Measurements from ENCODE around the gene MRGPRX4.
"Not testable (repeated sequence)": the region's sequence is repeated elsewhere in the genome, so short reads cannot be mapped to it uniquely, and the experiment has no call there.

The MRGPRX4 gene

GRCh38 chr11:18172666-18173065, at the start of gene MRGPRX4:
TSS of gene MRGPRX4 (plus strand) at chr11:18172837. CDS start at chr11:18173257, 420 bp downstream.
- no peak within 1 kb of the TSS for H3K4me3 ChIP-seq (ENCODE audit: control insufficient read depth, low read depth, low read length)
- no peak for DNase-seq (ENCODE audit: low read depth)
- no peak for TF ChIP-seq CTCF (IDR thresholded peaks at IDR 0.05; ENCODE audit: control insufficient read depth, insufficient read depth, low read depth, low read length, missing control alignments)

- DNase-seq (ENCODE audit: low read depth); H3K4me3 ChIP-seq (ENCODE audit: control insufficient read depth, low read depth, low read length): not testable (repeated sequence)
These were observed 41.5 kb upstream of the MRGPRX4 start for GRCh38 chr11:18131115-18131514.

GRCh38 chr11:18132341-18132740, 40.3 kb upstream of the MRGPRX4 start, which contains the start of gene MRGPRX3:
TSS of gene MRGPRX3 (plus strand) at chr11:18132571. CDS start at chr11:18137203, 4,632 bp downstream.
- TF ChIP-seq CTCF (IDR thresholded peaks at IDR 0.05; ENCODE audit: control insufficient read depth, insufficient read depth, low read depth, low read length, missing control alignments), result no peak
- DNase-seq (ENCODE audit: low read depth), result no peak

GRCh38 chr11:18135308-18135707, 37.3 kb upstream of the MRGPRX4 start:
- no peak for DNase-seq (ENCODE audit: low read depth)
- TF ChIP-seq CTCF (IDR thresholded peaks at IDR 0.05; ENCODE audit: control insufficient read depth, insufficient read depth, low read depth, low read length, missing control alignments), result no peak
- no peak overlapping the region for H3K4me3 ChIP-seq (ENCODE audit: control insufficient read depth, low read depth, low read length)

More at GRCh38 chr11:18132341-18132740, 40.3 kb upstream of the MRGPRX4 start, which contains the start of gene MRGPRX3:
- no peak within 1 kb of the TSS for H3K4me3 ChIP-seq (ENCODE audit: control insufficient read depth, low read depth, low read length)

GRCh38 chr11:18137186-18137800, 35.3 kb upstream of the MRGPRX4 start:
- TF ChIP-seq CTCF (IDR thresholded peaks at IDR 0.05; ENCODE audit: control insufficient read depth, insufficient read depth, low read depth, low read length, missing control alignments), result no peak
- no peak overlapping the region for H3K4me3 ChIP-seq (ENCODE audit: control insufficient read depth, low read depth, low read length)
- no peak for DNase-seq (ENCODE audit: low read depth)

- no peak for TF ChIP-seq CTCF (IDR thresholded peaks at IDR 0.05; ENCODE audit: control insufficient read depth, insufficient read depth, low read depth, low read length, missing control alignments)
- no peak overlapping the region for H3K4me3 ChIP-seq (ENCODE audit: control insufficient read depth, low read depth, low read length)
- no peak for DNase-seq (ENCODE audit: low read depth)
These were observed 32.5 kb upstream of the MRGPRX4 start for GRCh38 chr11:18140145-18140544.

GRCh38 chr11:18144243-18144642, 28.4 kb upstream of the MRGPRX4 start:
- no peak overlapping the region for H3K4me3 ChIP-seq (ENCODE audit: control insufficient read depth, low read depth, low read length)
- DNase-seq (ENCODE audit: low read depth), result no peak
- no peak for TF ChIP-seq CTCF (IDR thresholded peaks at IDR 0.05; ENCODE audit: control insufficient read depth, insufficient read depth, low read depth, low read length, missing control alignments)

Data from AG09309 (cell line).